IPS DF 6.9 (cell line): Measurements from ENCODE around the gene MEIG1.

ENCODE experiments used
- DNase-seq: peaks from one replicate; pipeline ENCODE4 v3.0.0-alpha.2; 2013; ENCODE audit warnings: low read depth, low spot score
- H3K27ac ChIP-seq: one replicate; pipeline ENCODE4 v1.5.1; 2013; ENCODE audit warnings: low read length, control low read depth
- H3K27me3 ChIP-seq: 2 replicates; pipeline ENCODE4 v1.6.1; 2013; ENCODE audit warnings: mild to moderate bottlenecking, low read length; ENCODE audit not compliant: control insufficient read depth, insufficient read depth
- H3K36me3 ChIP-seq: 2 replicates; pipeline ENCODE4 v1.6.1; 2013; ENCODE audit warnings: low read length; ENCODE audit not compliant: control insufficient read depth, insufficient read depth
- H3K4me1 ChIP-seq: 2 replicates; pipeline ENCODE4 v1.6.1; 2013; ENCODE audit warnings: low read length; ENCODE audit not compliant: control insufficient read depth, insufficient read depth
- H3K4me3 ChIP-seq: 2 replicates; pipeline ENCODE4 v1.5.1; 2013; ENCODE audit warnings: mild to moderate bottlenecking, low read length
- H3K9me3 ChIP-seq: 2 replicates; pipeline ENCODE4 v1.6.1; 2013; ENCODE audit warnings: low read length, inconsistent platforms; ENCODE audit not compliant: control insufficient read depth, insufficient read depth
- WGBS: extraction: QIAGEN DNeasy Blood & Tissue Kit; methylation state at CpG from one replicate; pipeline ENCODE4 v1.1.7; 2013; ENCODE audit warnings: mixed read lengths, missing lambda C conversion rate; ENCODE audit not compliant: insufficient read length, insufficient coverage; 5-methylcytosine and 5-hydroxymethylcytosine counted together

MEIG1 gene

GRCh38 chr10:14959221-14960057, at the start of gene MEIG1:
Gene MEIG1 (plus strand): TSS chr10:14959388. CDS start chr10:14966469, 7,081 bp downstream.
- peak; percentile 72 for DNase-seq
- Histone ChIP-seq H3K4me1 (no peaks in the 10 kb centered on the region), H3K27me3 (no peaks in the 10 kb centered on the region), H3K9me3 (no peaks in the 10 kb centered on the region), H3K27ac (no peak within 1 kb of the TSS), H3K4me3 (peak within 1 kb of the TSS; percentile 76; the same call in 1 of the 2 replicates), H3K36me3 (no peaks in the 10 kb centered on the region)
- no CpG with 5 or more reads among the region's 60 CpGs for WGBS

GRCh38 chr10:14910953-14911352, 48.2 kb upstream of the MEIG1 start:
- Histone ChIP-seq H3K27me3 (no peaks in the 10 kb centered on the region), H3K27ac (no peak overlapping the region), H3K4me3 (no peak overlapping the region), H3K9me3 (no peaks in the 10 kb centered on the region), H3K4me1 (no peaks in the 10 kb centered on the region), H3K36me3 (peaks cover 5% of the 10 kb centered on the region; the same call in 1 of the 2 replicates)
- DNase-seq, result no peak
- no CpG with 5 or more reads among the region's 4 CpGs for WGBS

- Histone ChIP-seq H3K4me3 (no peak overlapping the region), H3K9me3 (no peaks in the 10 kb centered on the region), H3K27me3 (no peaks in the 10 kb centered on the region), H3K36me3 (peaks cover 4% of the 10 kb centered on the region; the same call in 1 of the 2 replicates), H3K27ac (no peak overlapping the region), H3K4me1 (no peaks in the 10 kb centered on the region)
- WGBS, result no CpG with 5 or more reads among the region's 3 CpGs
- DNase-seq, result no peak
Measured at GRCh38 chr10:14911801-14912200, 47.4 kb upstream of the MEIG1 start.

GRCh38 chr10:14916600-14916999, 42.6 kb upstream of the MEIG1 start:
- Histone ChIP-seq H3K4me3 (no peak overlapping the region), H3K4me1 (no peaks in the 10 kb centered on the region), H3K36me3 (no peaks in the 10 kb centered on the region; the same call in 1 of the 2 replicates), H3K27ac (no peak overlapping the region), H3K9me3 (no peaks in the 10 kb centered on the region), H3K27me3 (no peaks in the 10 kb centered on the region)
- no peak for DNase-seq
- no CpG with 5 or more reads among the region's 2 CpGs for WGBS

GRCh38 chr10:14917827-14918226, 41.4 kb upstream of the MEIG1 start:
- Histone ChIP-seq H3K27ac (no peak overlapping the region), H3K4me3 (no peak overlapping the region), H3K27me3 (no peaks in the 10 kb centered on the region), H3K36me3 (peaks cover 3% of the 10 kb centered on the region; the same call in 1 of the 2 replicates), H3K9me3 (no peaks in the 10 kb centered on the region), H3K4me1 (no peaks in the 10 kb centered on the region)
- no CpG with 5 or more reads among the region's 3 CpGs for WGBS
- no peak for DNase-seq

- H3K27ac ChIP-seq, result no peak overlapping the region
- no peak for DNase-seq
- peaks cover 3% of the 10 kb centered on the region; the same call in 1 of the 2 replicates for H3K36me3 ChIP-seq
- H3K9me3 ChIP-seq, result no peaks in the 10 kb centered on the region
- no peaks in the 10 kb centered on the region for H3K4me1 ChIP-seq
- WGBS, result no CpG with 5 or more reads among the region's 3 CpGs
- no peaks in the 10 kb centered on the region for H3K27me3 ChIP-seq
- no peak overlapping the region for H3K4me3 ChIP-seq
Measured at GRCh38 chr10:14918964-14919363, 40.2 kb upstream of the MEIG1 start.

GRCh38 chr10:14924013-14924412, 35.2 kb upstream of the MEIG1 start:
- peaks cover 3% of the 10 kb centered on the region; the same call in 1 of the 2 replicates for H3K36me3 ChIP-seq
- no CpG with 5 or more reads among the region's 7 CpGs for WGBS
- no peaks in the 10 kb centered on the region for H3K9me3 ChIP-seq
- H3K27ac ChIP-seq, result no peak overlapping the region
- DNase-seq, result no peak
- H3K27me3 ChIP-seq, result no peaks in the 10 kb centered on the region
- no peak overlapping the region for H3K4me3 ChIP-seq
- no peaks in the 10 kb centered on the region for H3K4me1 ChIP-seq

- Histone ChIP-seq H3K27ac (no peak overlapping the region), H3K36me3 (peaks cover 3% of the 10 kb centered on the region; the same call in 1 of the 2 replicates), H3K9me3 (no peaks in the 10 kb centered on the region), H3K4me3 (no peak overlapping the region), H3K27me3 (no peaks in the 10 kb centered on the region), H3K4me1 (no peaks in the 10 kb centered on the region)
- DNase-seq, result no peak
- whole genome bisulfite sequencing, result no CpG with 5 or more reads among the region's 2 CpGs
Measured at GRCh38 chr10:14925268-14925667, 33.9 kb upstream of the MEIG1 start.

GRCh38 chr10:14926061-14926470, 33.1 kb upstream of the MEIG1 start:
- Histone ChIP-seq H3K36me3 (peaks cover 3% of the 10 kb centered on the region; the same call in 1 of the 2 replicates), H3K27ac (no peak overlapping the region), H3K9me3 (no peaks in the 10 kb centered on the region), H3K27me3 (no peaks in the 10 kb centered on the region), H3K4me1 (no peaks in the 10 kb centered on the region), H3K4me3 (no peak overlapping the region)
- WGBS, result no CpG with 5 or more reads among the region's 8 CpGs
- DNase-seq, result no peak

- DNase-seq, result no peak
- WGBS, result no CpG with 5 or more reads among the region's 13 CpGs
- no peaks in the 10 kb centered on the region for H3K9me3 ChIP-seq
- no peak overlapping the region for H3K4me3 ChIP-seq
- H3K36me3 ChIP-seq, result peaks cover 1% of the 10 kb centered on the region; the same call in 1 of the 2 replicates
- H3K27ac ChIP-seq, result no peak overlapping the region
- H3K27me3 ChIP-seq, result no peaks in the 10 kb centered on the region
- H3K4me1 ChIP-seq, result no peaks in the 10 kb centered on the region
Measured at GRCh38 chr10:14926722-14927416, 32.3 kb upstream of the MEIG1 start.
